Ovary (tissue), 3 donors: Measurements from ENCODE around the gene UBE2D1.

Source experiments
- EP300 ChIP-seq: sonication (generic); formaldehyde crosslinking; IDR thresholded peaks from one replicate; pipeline ENCODE4 v1.6.1; 2017; ENCODE audit warnings: antibody characterized with exemption
- TF ChIP-seq, protein P1 (sequence below), 3 donors: fragments of 450-650 bp in 2 of 3; fragments of 200-600 bp in 1 of 3; IDR thresholded peaks; one replicate each; pipeline versions ENCODE4 v1.5.1 to v1.8.0; 2016 to 2022; ENCODE audit warnings: antibody characterized with exemption in 3 of 3, mild to moderate bottlenecking in 1 of 3
- donor health status: DM: no; HTN: no; CAD: no.

GRCh38 chr10:58409956-58410610 lies 75.3 kb downstream of the UBE2D1 start:
- TF ChIP-seq, protein P1, sequence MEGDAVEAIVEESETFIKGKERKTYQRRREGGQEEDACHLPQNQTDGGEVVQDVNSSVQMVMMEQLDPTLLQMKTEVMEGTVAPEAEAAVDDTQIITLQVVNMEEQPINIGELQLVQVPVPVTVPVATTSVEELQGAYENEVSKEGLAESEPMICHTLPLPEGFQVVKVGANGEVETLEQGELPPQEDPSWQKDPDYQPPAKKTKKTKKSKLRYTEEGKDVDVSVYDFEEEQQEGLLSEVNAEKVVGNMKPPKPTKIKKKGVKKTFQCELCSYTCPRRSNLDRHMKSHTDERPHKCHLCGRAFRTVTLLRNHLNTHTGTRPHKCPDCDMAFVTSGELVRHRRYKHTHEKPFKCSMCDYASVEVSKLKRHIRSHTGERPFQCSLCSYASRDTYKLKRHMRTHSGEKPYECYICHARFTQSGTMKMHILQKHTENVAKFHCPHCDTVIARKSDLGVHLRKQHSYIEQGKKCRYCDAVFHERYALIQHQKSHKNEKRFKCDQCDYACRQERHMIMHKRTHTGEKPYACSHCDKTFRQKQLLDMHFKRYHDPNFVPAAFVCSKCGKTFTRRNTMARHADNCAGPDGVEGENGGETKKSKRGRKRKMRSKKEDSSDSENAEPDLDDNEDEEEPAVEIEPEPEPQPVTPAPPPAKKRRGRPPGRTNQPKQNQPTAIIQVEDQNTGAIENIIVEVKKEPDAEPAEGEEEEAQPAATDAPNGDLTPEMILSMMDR (IDR thresholded peaks at IDR 0.05): no peak
- TF ChIP-seq EP300: no peak
